Sigmoid colon (tissue), 4 donors: ENCODE data around the gene SORL1-AS1.

ENCODE experiments used
- CTCF ChIP-seq, 4 experiments: fragments of 450-650 bp in 3 of 4; fragments of 200-600 bp in 1 of 4; IDR thresholded peaks; one replicate each; pipeline ENCODE4 v1.5.1; 2016 to 2019; ENCODE audit warnings: antibody characterized with exemption in 4 of 4, mild to moderate bottlenecking in 3 of 4, moderate library complexity in 2 of 4
- POLR2A ChIP-seq, 2 donors: fragments of 450-650 bp; IDR thresholded peaks; one replicate each; pipeline ENCODE4 v1.6.1; 2016; ENCODE audit warnings: antibody characterized with exemption in 2 of 2, mild to moderate bottlenecking in 2 of 2, moderate library complexity in 2 of 2
- POLR2AphosphoS5 ChIP-seq, 4 donors: sonication (generic); formaldehyde crosslinking; IDR thresholded peaks; one replicate each; pipeline ENCODE4 v1.6.1; 2017; ENCODE audit warnings: antibody characterized with exemption in 4 of 4

GRCh38 chr11:121487191-121487590 lies 34.4 kb upstream of the SORL1-AS1 start:
- TF ChIP-seq POLR2AphosphoS5 (IDR thresholded peaks at IDR 0.05) (no peak), CTCF (IDR thresholded peaks at IDR 0.05) (no peak), POLR2A (IDR thresholded peaks at IDR 0.05) (no peak)
